SH-SY5Y (cell line): ENCODE data around the gene DNM2.

ENCODE experiments used
- GATA2 ChIP-seq: IDR thresholded peaks from 2 replicates; pipeline ENCODE4 v1.6.1; 2011; ENCODE audit warnings: mild to moderate bottlenecking, low read depth, low read length
- GATA3 ChIP-seq: IDR thresholded peaks from 2 replicates; pipeline ENCODE4 v1.6.1; 2011; ENCODE audit warnings: low read depth, mild to moderate bottlenecking, low read length, moderate library complexity

- TF ChIP-seq GATA2 (no peak), GATA3 (no peak)
Measured at GRCh38 chr19:10758978-10759377, 41.1 kb downstream of the DNM2 start.
